CD4-positive, alpha-beta T cell treated with Interleukin-21 for 1 hour (primary cell): ENCODE measurements around the gene NXPH1.

Experiments used
- DNase-seq: peaks from one replicate; pipeline ENCODE4 v3.0.0-alpha.2; 2020

Gene NXPH1

DNA sequence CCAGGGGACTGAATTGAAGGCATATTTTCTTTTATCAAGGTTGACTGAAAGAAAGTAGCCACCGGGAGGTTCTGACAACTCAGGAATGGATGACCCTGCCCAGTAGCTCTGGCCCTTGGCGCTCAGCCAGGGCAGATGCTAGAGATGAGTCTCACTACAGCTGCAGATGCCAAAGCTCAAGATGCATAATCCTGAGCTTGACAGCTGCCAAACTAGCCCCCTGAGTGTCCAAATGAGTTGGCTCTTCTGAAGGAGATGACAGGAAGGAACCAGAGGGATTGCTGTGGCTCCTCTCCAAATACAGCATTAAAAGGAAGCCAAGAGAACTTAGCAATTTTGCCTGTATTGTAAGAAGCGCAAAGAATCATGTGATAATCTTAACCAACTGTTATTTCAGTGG is 78.4 kb downstream of the NXPH1 start:
- no peak for DNase-seq

- no peak for DNase-seq
Observed at GRCh38 chr7:8514781-8515519, 81.5 kb downstream of the NXPH1 start.

GRCh38 chr7:8515640-8516185 is 82.3 kb downstream of the NXPH1 start:
- DNase-seq, result no peak

DNA sequence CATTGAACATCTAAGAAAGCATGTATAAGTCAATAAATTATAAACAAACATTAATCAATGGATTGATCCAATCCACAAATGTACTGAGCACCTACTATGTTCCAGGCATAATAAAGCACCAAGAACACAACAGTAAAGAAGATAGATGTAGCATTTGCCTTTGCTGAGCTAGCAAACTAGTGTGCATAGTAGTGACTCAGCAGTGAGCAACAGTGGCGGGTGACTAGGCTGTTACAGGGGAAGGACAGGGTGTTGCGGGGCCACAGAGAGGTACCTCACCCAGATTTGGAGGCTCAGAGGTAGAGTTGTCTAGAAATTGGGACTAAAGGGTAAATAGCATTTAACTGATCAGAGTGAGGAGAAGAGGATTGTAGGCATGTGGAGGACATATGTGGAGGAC is 83.6 kb downstream of the NXPH1 start:
- DNase-seq, result no peak

- no peak for DNase-seq
Observed at GRCh38 chr7:8528311-8528710, 94.9 kb downstream of the NXPH1 start.

- no peak for DNase-seq
Observed at GRCh38 chr7:8531991-8532515, 98.6 kb downstream of the NXPH1 start.

GRCh38 chr7:8536431-8536830 is 103.0 kb downstream of the NXPH1 start:
- DNase-seq, result no peak

DNA sequence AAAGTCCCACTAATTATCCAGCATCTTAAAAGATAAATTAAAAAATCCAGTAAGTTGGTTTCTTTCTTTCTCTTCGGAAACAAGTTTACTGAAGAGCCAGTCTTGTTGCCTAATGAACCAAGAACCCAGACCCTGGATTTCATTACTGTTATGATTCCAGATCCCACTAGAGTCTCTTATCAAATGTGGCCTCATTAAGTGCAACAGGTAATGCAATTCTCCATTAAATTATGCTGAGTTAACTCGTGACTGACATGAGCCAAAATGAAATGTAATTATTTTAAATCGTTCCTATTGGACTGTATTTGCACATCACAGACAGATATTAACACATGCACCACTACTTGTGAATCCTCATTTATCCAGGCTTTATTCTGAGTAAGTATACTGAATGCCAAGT is 115.6 kb downstream of the NXPH1 start:
- no peak for DNase-seq

GRCh38 chr7:8560501-8560900 is 127.1 kb downstream of the NXPH1 start:
- DNase-seq, result no peak

DNA sequence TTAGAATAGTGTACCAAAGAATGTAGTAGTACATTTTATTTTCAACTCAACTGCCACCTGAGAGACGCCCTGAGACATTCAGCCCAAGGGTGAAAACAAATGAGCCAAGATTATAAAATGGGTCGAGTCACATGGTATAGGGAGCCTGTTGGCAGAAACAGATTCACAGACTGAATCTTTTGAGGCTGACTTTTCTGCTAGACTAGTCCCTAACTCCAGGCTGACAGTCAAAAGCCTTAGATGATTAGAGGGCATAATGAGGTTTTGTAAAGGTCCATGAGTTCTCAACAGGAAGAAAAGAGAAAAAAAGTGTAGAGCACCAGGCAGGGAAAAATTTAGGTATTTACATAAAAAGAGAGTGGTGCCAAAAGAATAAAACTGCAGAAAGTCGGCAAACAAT is 128.0 kb downstream of the NXPH1 start:
- no peak for DNase-seq

GRCh38 chr7:8564281-8564680 is 130.9 kb downstream of the NXPH1 start:
- no peak for DNase-seq

GRCh38 chr7:8566016-8566415 is 132.6 kb downstream of the NXPH1 start:
- DNase-seq, result no peak

GRCh38 chr7:8567626-8568025 is 134.2 kb downstream of the NXPH1 start:
- no peak for DNase-seq

- DNase-seq, result no peak
Observed at GRCh38 chr7:8579661-8580194, 146.3 kb downstream of the NXPH1 start.

DNA sequence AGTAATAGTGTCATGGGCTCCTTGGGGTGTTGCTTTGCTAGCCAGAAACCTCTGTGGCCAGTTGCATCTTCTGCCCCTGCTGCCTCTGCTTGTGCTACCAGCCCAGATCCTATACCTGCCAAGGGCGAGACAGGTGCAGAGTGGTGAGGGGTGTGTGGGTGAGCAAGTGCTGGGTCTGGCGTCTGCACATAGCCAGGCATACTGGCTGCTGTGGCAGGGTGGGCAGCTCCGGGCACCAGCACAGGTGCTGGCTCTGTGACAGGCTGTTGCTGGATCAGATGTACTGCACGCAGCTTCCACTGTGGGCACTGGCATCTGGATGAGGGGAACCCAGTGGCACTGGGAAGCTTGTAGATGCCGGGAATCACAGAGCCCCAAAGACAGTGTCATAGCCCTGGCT is 148.4 kb downstream of the NXPH1 start:
- DNase-seq, result no peak

GRCh38 chr7:8582728-8583127 is 149.3 kb downstream of the NXPH1 start:
- DNase-seq, result no peak

DNA sequence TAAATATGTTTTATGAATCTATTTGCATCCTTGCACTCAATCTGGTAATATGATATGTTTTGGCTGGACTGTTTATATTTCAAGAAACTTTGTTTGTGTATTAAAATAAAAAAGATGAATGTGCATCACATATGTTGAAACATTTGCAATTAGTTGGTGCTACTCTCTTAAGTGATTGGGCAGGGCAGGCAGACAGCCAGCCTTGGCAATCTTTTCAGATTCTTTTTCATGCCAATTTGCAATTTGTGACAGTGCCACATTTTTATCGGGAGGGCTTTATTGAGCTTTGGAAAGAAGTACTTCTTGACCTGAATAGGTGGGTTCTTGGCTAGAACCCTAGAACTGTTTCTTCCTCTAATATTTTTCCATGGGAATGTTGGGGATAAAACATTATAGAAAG is 152.2 kb downstream of the NXPH1 start:
- DNase-seq, result no peak

DNA sequence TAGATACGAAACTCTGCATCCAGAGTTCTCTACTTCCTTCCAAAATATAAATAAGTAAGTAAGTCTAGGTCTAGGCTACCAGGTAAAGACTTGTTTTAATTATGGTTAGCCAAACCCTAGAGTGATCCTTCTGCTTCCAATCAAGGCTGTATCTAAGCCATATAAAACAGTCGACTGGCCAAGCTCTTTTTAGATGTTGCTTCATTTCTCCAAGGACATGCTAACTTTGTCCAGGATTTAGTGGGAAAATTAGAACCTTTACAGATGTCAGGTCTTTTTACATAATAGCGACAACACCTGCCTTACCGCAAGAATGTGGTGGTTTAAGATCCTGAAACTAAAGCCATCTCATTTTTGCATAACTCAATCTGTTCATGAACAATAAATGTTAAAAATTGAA is 156.8 kb downstream of the NXPH1 start:
- no peak for DNase-seq

GRCh38 chr7:8590791-8591190 is 157.4 kb downstream of the NXPH1 start:
- no peak for DNase-seq

GRCh38 chr7:8591289-8591688 is 157.9 kb downstream of the NXPH1 start:
- DNase-seq, result no peak

DNA sequence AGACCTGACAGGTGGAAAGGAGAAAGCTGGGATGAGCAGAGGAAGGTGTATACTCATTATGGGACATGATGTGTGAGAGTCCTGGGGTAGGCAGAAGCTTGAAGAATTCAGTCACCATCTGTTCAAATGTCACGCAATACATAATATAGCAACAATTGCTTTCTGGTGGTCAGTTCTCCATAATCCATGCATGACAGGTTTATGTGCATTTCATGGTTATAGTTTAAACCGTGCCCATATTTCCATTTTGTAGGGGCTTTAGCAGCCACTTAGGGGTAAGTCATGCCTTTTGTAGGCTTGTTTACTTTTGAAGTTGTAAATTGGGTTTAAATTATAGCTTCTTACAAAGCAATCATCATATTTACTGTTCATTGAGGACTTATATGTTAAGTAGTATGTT is 158.8 kb downstream of the NXPH1 start:
- no peak for DNase-seq

DNA sequence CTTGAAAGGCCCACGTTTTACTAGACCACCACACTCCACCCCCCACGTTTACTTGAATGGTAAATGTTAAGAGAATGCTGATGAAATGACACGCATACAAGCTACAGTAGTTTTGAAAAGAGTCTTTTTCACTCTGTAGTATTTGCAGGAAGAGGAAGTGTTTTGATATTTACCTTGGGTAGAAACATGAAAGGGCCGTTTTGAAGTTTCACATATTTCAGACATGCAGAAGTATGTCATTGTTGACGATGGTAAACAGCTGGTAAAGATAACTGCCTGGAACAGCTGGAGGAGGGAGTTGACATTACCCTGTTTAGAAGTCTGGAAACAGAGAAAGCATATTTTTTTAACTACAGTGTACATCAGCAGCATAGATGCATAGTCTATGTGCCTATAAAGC is 160.7 kb downstream of the NXPH1 start:
- DNase-seq, result no peak

GRCh38 chr7:8597565-8597964 is 164.2 kb downstream of the NXPH1 start:
- DNase-seq, result no peak

DNA sequence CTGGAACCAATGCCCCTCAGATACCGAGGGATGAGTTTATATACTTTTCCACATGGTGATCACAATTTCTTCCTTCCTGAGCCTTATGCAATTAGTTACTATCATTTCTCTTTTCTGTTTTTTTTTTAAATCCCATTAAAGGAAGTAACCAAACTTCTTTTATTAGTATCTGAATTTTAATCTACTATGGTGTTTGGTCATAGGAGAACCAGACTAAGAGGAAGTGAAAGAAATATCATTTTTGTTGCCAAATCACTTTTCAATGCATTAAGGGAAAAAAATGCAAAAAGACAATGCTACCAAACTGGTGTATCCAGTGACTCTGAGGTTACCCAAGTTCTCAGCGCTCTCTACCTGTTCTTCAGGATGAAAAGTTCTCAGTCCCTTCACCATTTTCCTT is 167.7 kb downstream of the NXPH1 start:
- no peak for DNase-seq

DNA sequence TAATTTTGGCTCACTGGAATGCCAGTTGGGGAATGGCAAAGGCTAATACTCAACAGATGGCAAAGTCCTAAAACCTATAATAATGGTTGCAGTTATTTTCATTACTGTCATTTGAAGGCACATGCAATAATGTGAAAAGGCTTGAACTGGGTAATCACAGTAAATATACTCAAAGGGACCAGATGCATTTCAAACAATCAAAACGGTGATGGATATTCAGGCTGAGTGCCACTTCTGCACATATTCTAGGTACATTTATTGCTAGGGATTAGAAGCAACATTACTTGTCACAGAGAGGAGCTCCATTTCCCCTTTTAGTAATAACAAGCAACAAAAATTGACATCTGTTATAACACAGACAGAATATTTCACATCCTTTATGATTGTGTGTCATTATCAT is 171.8 kb downstream of the NXPH1 start:
- no peak for DNase-seq
